GM18502 (cell line): Measurements from ENCODE around the gene ALK.
A peak's percentile ranks its signal among the peaks of the same experiment; 100 is the strongest.

Experiments used
- ATAC-seq: cut with Tn5 transposase; IDR thresholded peaks from one replicate; pipeline ENCODE4 v1.9.1; 2021; ENCODE audit warnings: mild to moderate bottlenecking; ENCODE audit not compliant: unreplicated experiment, poor library complexity

Gene ALK

GRCh38 chr2:29910960-29911359 lies 10.4 kb downstream of the ALK start:
- ATAC-seq, result no peak

- ATAC-seq, result no peak
Measured at GRCh38 chr2:29910465-29910864, 10.9 kb downstream of the ALK start.

- no peak for ATAC-seq
Measured at GRCh38 chr2:29902356-29902755, 19.0 kb downstream of the ALK start.

GRCh38 chr2:29900971-29901633 lies 20.3 kb downstream of the ALK start:
- no peak for ATAC-seq

- no peak for ATAC-seq
Measured at GRCh38 chr2:29898999-29899398, 22.4 kb downstream of the ALK start.

- no peak for ATAC-seq
Measured at GRCh38 chr2:29894822-29895614, 26.4 kb downstream of the ALK start.

- no peak for ATAC-seq
Measured at GRCh38 chr2:29892585-29893259, 28.7 kb downstream of the ALK start.

- ATAC-seq, result no peak
Measured at GRCh38 chr2:29881089-29881730, 40.2 kb downstream of the ALK start.

GRCh38 chr2:29880084-29880483 lies 41.3 kb downstream of the ALK start:
- ATAC-seq, result no peak

GRCh38 chr2:29879456-29879855 lies 41.9 kb downstream of the ALK start:
- no peak for ATAC-seq

GRCh38 chr2:29878898-29879297 lies 42.5 kb downstream of the ALK start:
- ATAC-seq, result no peak

- ATAC-seq, result no peak
Measured at GRCh38 chr2:29876374-29876773, 45.0 kb downstream of the ALK start.

- no peak for ATAC-seq
Measured at GRCh38 chr2:29874745-29875144, 46.6 kb downstream of the ALK start.

- ATAC-seq, result no peak
Measured at GRCh38 chr2:29872870-29873269, 48.5 kb downstream of the ALK start.

- ATAC-seq, result no peak
Measured at GRCh38 chr2:29871541-29871940, 49.8 kb downstream of the ALK start.

GRCh38 chr2:29865512-29865911 lies 55.9 kb downstream of the ALK start:
- peak; percentile 67 for ATAC-seq

GRCh38 chr2:29864988-29865387 lies 56.4 kb downstream of the ALK start:
- ATAC-seq, result no peak

- ATAC-seq, result no peak
Measured at GRCh38 chr2:29855924-29856639, 65.3 kb downstream of the ALK start.

GRCh38 chr2:29850794-29851193 lies 70.6 kb downstream of the ALK start:
- no peak for ATAC-seq

GRCh38 chr2:29848566-29849310 lies 72.6 kb downstream of the ALK start:
- ATAC-seq, result no peak
